ENCODE data around the gene CDYL.
A peak's percentile ranks its signal among the peaks of the same experiment; 100 is the strongest.

Gene CDYL

GRCh38 chr6:4776131-4776492, at the start of gene CDYL:
Gene CDYL, plus strand, starts transcription at chr6:4776404. Its CDS starts 380 bp downstream, at chr6:4776784.
- DNase-seq = peak; percentile 48

GRCh38 chr6:4726645-4727044, 49.6 kb upstream of the CDYL start:
- DNase-seq = no peak

GRCh38 chr6:4727217-4727616, 49.0 kb upstream of the CDYL start:
- no peak for DNase-seq

GRCh38 chr6:4727671-4728435, 48.4 kb upstream of the CDYL start:
- DNase-seq = no peak

- no peak for DNase-seq
Observed at GRCh38 chr6:4728436-4728769, 47.8 kb upstream of the CDYL start.

- DNase-seq = no peak
Observed at GRCh38 chr6:4728926-4729325, 47.3 kb upstream of the CDYL start.

- no peak for DNase-seq
Observed at GRCh38 chr6:4731996-4732395, 44.2 kb upstream of the CDYL start.

GRCh38 chr6:4732691-4733315, 43.4 kb upstream of the CDYL start:
- no peak for DNase-seq

- DNase-seq = no peak
Observed at GRCh38 chr6:4736371-4736873, 39.8 kb upstream of the CDYL start.

GRCh38 chr6:4740032-4740431, 36.2 kb upstream of the CDYL start:
- no peak for DNase-seq

- DNase-seq = no peak
Observed at GRCh38 chr6:4743062-4743461, 33.1 kb upstream of the CDYL start.

GRCh38 chr6:4743926-4744325, 32.3 kb upstream of the CDYL start:
- DNase-seq = no peak

GRCh38 chr6:4747588-4747987, 28.6 kb upstream of the CDYL start:
- DNase-seq = no peak

- no peak for DNase-seq
Observed at GRCh38 chr6:4751823-4752464, 24.3 kb upstream of the CDYL start.

- DNase-seq = no peak
Observed at GRCh38 chr6:4756247-4756646, 20.0 kb upstream of the CDYL start.

GRCh38 chr6:4759997-4760396, 16.2 kb upstream of the CDYL start:
- no peak for DNase-seq

- DNase-seq = no peak
Observed at GRCh38 chr6:4760773-4761172, 15.4 kb upstream of the CDYL start.

GRCh38 chr6:4762294-4762693, 13.9 kb upstream of the CDYL start:
- DNase-seq = no peak

- no peak for DNase-seq
Observed at GRCh38 chr6:4763921-4764320, 12.3 kb upstream of the CDYL start.

- no peak for DNase-seq
Observed at GRCh38 chr6:4768815-4769214, 7.4 kb upstream of the CDYL start.

- DNase-seq = no peak
Observed at GRCh38 chr6:4772750-4773149, 3.5 kb upstream of the CDYL start.

GRCh38 chr6:4773181-4773580, 3.0 kb upstream of the CDYL start:
- no peak for DNase-seq

- DNase-seq = no peak
Observed at GRCh38 chr6:4774296-4774695, 1.9 kb upstream of the CDYL start.

Data from DMS153 (cell line).